H1 (cell line): ENCODE results near the gene CLEC10A. TPM values are rescaled to one million over a fixed set of nuclear protein-coding genes. Genes with fewer than 3 reads are reported as not detected.

ENCODE experiments used
- CTCF ChIA-PET: fragments of 300-600 bp; sonication (Branson Sonifier 250); formaldehyde crosslinking; loops from one replicate; lab custom pipeline; 2021; ENCODE audit not compliant: partially characterized antibody; lab: Charles Lee
- POLR2A ChIA-PET: fragments of 300-600 bp; sonication (Branson Sonifier 250); formaldehyde crosslinking; loops from one replicate; lab custom pipeline; 2021; ENCODE audit warnings: inconsistent platforms; ENCODE audit not compliant: partially characterized antibody; lab: Charles Lee
- DNase-seq, 2 experiments: peaks; one replicate each; pipeline versions ENCODE4 v3.0.0 to v3.0.0-alpha.2; 2010 to 2022; ENCODE audit warnings: low spot score in 2 of 2, low read depth in 1 of 2, mixed read lengths in 1 of 2
- FAIRE-seq: peaks from 2 replicates; lab custom pipeline; 2011; peaks lifted over from hg19 to GRCh38; lab: Jason Lieb, UNC
- H2AFZ ChIP-seq: 2 replicates; pipeline ENCODE4 v1.8.1; 2012; ENCODE audit warnings: low read length, inconsistent platforms
- H2AK5ac ChIP-seq: 2 replicates; pipeline ENCODE4 v1.6.1; 2013; ENCODE audit warnings: low read depth, low read length
- H2BK120ac ChIP-seq: replicated peaks from 2 replicates; pipeline ENCODE3; 2013; ENCODE audit warnings: low read depth, low read length, inconsistent platforms
- H2BK12ac ChIP-seq: 2 replicates; pipeline ENCODE4 v1.6.1; 2013; ENCODE audit warnings: low read depth, low read length
- H2BK15ac ChIP-seq: 2 replicates; pipeline ENCODE4 v1.6.1; 2013; ENCODE audit warnings: low read length
- H2BK20ac ChIP-seq: 2 replicates; pipeline ENCODE4 v1.6.1; 2013; ENCODE audit warnings: low read length
- H2BK5ac ChIP-seq: 2 replicates; pipeline ENCODE4 v1.6.1; 2013; ENCODE audit warnings: low read depth, low read length
- H3K14ac ChIP-seq: 2 replicates; pipeline ENCODE4 v1.6.1; 2013; ENCODE audit warnings: inconsistent platforms; ENCODE audit not compliant: insufficient read length
- H3K18ac ChIP-seq: 2 replicates; pipeline ENCODE4 v1.6.1; 2013; ENCODE audit warnings: low read length; ENCODE audit errors: extremely low read depth
- H3K23ac ChIP-seq: 2 replicates; pipeline ENCODE4 v1.6.1; 2013; ENCODE audit warnings: inconsistent platforms; ENCODE audit not compliant: insufficient read length
- H3K23me2 ChIP-seq: 2 replicates; pipeline ENCODE4 v1.6.1; 2013; ENCODE audit warnings: low read depth, low read length
- H3K27ac ChIP-seq: 2 replicates; pipeline ENCODE4 v1.6.1; 2011; ENCODE audit warnings: low read depth, low read length, inconsistent platforms
- H3K27me3 ChIP-seq, 4 experiments: replicated peaks in 1 of 4; 1 replicate in 1 of 4; 2 replicates in 3 of 4; pipeline versions ENCODE4 v1.6.1 to v1.8.1; 2011 to 2013; ENCODE audit warnings: low read length in 3 of 4, mild to moderate bottlenecking in 3 of 4, inconsistent platforms in 2 of 4, mixed read lengths in 2 of 4, moderate library complexity in 1 of 4; ENCODE audit not compliant: control insufficient read depth in 3 of 4, insufficient read depth in 3 of 4; ENCODE audit errors: extremely low read depth in 1 of 4
- H3K36me3 ChIP-seq, 4 experiments: 2 replicates each; pipeline versions ENCODE4 v1.6.1 to v1.8.1; 2011 to 2013; ENCODE audit warnings: mild to moderate bottlenecking in 4 of 4, low read length in 3 of 4, moderate library complexity in 2 of 4, control low read depth in 1 of 4, inconsistent platforms in 1 of 4; ENCODE audit not compliant: insufficient read depth in 4 of 4, control insufficient read depth in 2 of 4
- H3K4ac ChIP-seq: replicated peaks from 2 replicates; pipeline ENCODE3; 2013; ENCODE audit warnings: low read length, low read depth, mixed read lengths, inconsistent platforms; ENCODE audit not compliant: insufficient read length
- H3K4me1 ChIP-seq, 4 experiments: replicated peaks in 1 of 4; 1 replicate in 1 of 4; 2 replicates in 3 of 4; pipeline versions ENCODE4 v1.6.1 to v1.8.1; 2011 to 2013; ENCODE audit warnings: low read length in 3 of 4, inconsistent platforms in 2 of 4, mixed read lengths in 1 of 4; ENCODE audit not compliant: insufficient read depth in 4 of 4, control insufficient read depth in 3 of 4
- H3K4me2 ChIP-seq, 2 experiments: 2 replicates each; pipeline versions ENCODE4 v1.6.1 to v1.8.1; 2011 to 2013; ENCODE audit warnings: low read depth in 2 of 2, low read length in 2 of 2, control low read depth in 1 of 2, inconsistent platforms in 1 of 2, mild to moderate bottlenecking in 1 of 2; ENCODE audit not compliant: insufficient read depth in 1 of 2
- H3K4me3 ChIP-seq, 4 experiments: fragments of 200-600, 300-600 bp in 1 of 4; sonication (generic), shearing (Covaris generic), sonication (Bioruptor Twin) in 1 of 4; 2 replicates each; pipeline versions ENCODE4 v1.5.1 to v1.8.1; 2011 to 2016; ENCODE audit warnings: low read length in 4 of 4, low read depth in 3 of 4, control low read depth in 2 of 4, inconsistent platforms in 2 of 4, mild to moderate bottlenecking in 2 of 4, mixed read lengths in 1 of 4, moderate library complexity in 1 of 4; ENCODE audit not compliant: insufficient read depth in 2 of 4; ENCODE audit errors: extremely low read depth in 1 of 4
- H3K56ac ChIP-seq: replicated peaks from 2 replicates; pipeline ENCODE3; 2013; ENCODE audit warnings: low read depth, mild to moderate bottlenecking, mixed read lengths, low read length, inconsistent platforms; ENCODE audit not compliant: insufficient read length
- H3K79me1 ChIP-seq: 2 replicates; pipeline ENCODE4 v1.6.1; 2013; ENCODE audit warnings: low read depth, low read length, control low read depth
- H3K79me2 ChIP-seq, 2 experiments: 2 replicates each; pipeline versions ENCODE4 v1.6.1 to v1.8.1; 2012 to 2013; ENCODE audit warnings: low read length in 2 of 2, mild to moderate bottlenecking in 2 of 2, inconsistent platforms in 1 of 2; ENCODE audit not compliant: insufficient read depth in 2 of 2, control insufficient read depth in 1 of 2
- H3K9ac ChIP-seq, 4 experiments: replicated peaks in 1 of 4; 1 replicate in 1 of 4; 2 replicates in 3 of 4; pipeline versions ENCODE4 v1.6.1 to v1.8.1; 2011 to 2013; ENCODE audit warnings: low read depth in 3 of 4, low read length in 3 of 4, control low read depth in 2 of 4, mild to moderate bottlenecking in 2 of 4, moderate library complexity in 2 of 4, inconsistent platforms in 1 of 4; ENCODE audit errors: extremely low read depth in 1 of 4
- H3K9me3 ChIP-seq, 2 experiments: 2 replicates each; pipeline versions ENCODE4 v1.6.1 to v1.8.1; 2012 to 2013; ENCODE audit warnings: mild to moderate bottlenecking in 2 of 2, moderate library complexity in 2 of 2, control low read depth in 1 of 2, inconsistent platforms in 1 of 2, low read depth in 1 of 2, low read length in 1 of 2, mixed read lengths in 1 of 2; ENCODE audit not compliant: insufficient read depth in 2 of 2
- H4K20me1 ChIP-seq, 2 experiments: replicated peaks in 1 of 2; 2 replicates each; pipeline versions ENCODE3 to v1.8.1; 2011 to 2013; ENCODE audit warnings: inconsistent platforms in 2 of 2, low read length in 2 of 2, mild to moderate bottlenecking in 1 of 2; ENCODE audit not compliant: insufficient read depth in 2 of 2, control insufficient read depth in 1 of 2
- H4K5ac ChIP-seq: 2 replicates; pipeline ENCODE4 v1.6.1; 2013; ENCODE audit warnings: low read length, low read depth, mixed read lengths, inconsistent platforms; ENCODE audit not compliant: insufficient read length
- H4K8ac ChIP-seq: 2 replicates; pipeline ENCODE4 v1.8.0; 2013; ENCODE audit warnings: mild to moderate bottlenecking, moderate library complexity, low read length, inconsistent platforms; ENCODE audit not compliant: insufficient read depth; ENCODE audit errors: extremely low read depth
- H4K91ac ChIP-seq: replicated peaks from 2 replicates; pipeline ENCODE3; 2013; ENCODE audit warnings: low read length, mixed read lengths, inconsistent platforms; ENCODE audit not compliant: insufficient read length
- KDM5A ChIP-seq: fragments of 200-600 bp; IDR thresholded peaks from 2 replicates; pipeline ENCODE4 v1.7.1; 2012; ENCODE audit warnings: mild to moderate bottlenecking, low read length, inconsistent platforms, mixed read lengths
- SP4 ChIP-seq: IDR thresholded peaks from 2 replicates; pipeline ENCODE4 v1.6.1; 2012; ENCODE audit warnings: low read length, inconsistent platforms
- WGBS, 2 experiments: shearing (Covaris generic) in 1 of 2; methylation state at CpG; one replicate each; pipeline versions ENCODE4 v1.1.6 to v1.1.7; 2013 to 2015; ENCODE audit warnings: low lambda C conversion rate in 2 of 2, mixed read lengths in 2 of 2, inconsistent platforms in 1 of 2, low coverage in 1 of 2, missing lambda C conversion rate in 1 of 2; ENCODE audit not compliant: insufficient replicate concordance in 2 of 2, insufficient coverage in 1 of 2, insufficient read length in 1 of 2; ENCODE audit errors: extremely low coverage in 1 of 2, missing lambda C conversion rate in 1 of 2; 5-methylcytosine and 5-hydroxymethylcytosine counted together
- polyA plus RNA-seq, 7 experiments: library from polyadenylated mRNA; depleted of rRNA in 3 of 7; stranded (reverse) in 5 of 7; unstranded in 2 of 7; fragments of >200 nt in 5 of 7; fragments of 200-250 nt in 2 of 7; gene quantifications; 1 replicate in 5 of 7; 2 replicates in 1 of 7; 4 replicates in 1 of 7; pipeline versions ENCODE4 v1.2.1 to v1.2.3, GENCODE V29; 2011 to 2013; ENCODE audit warnings: missing spikeins in 2 of 7, mixed read lengths in 2 of 7
- total RNA-seq: library from RNA; stranded (reverse); fragmentation: NEBNext Ultra II Directional; extraction: Animal tissue kit (Norgen Biotek cat#: 25700); gene quantifications from 2 replicates; pipeline ENCODE4 v1.2.1, GENCODE V29; 2021

CLEC10A gene
- total and polyA plus RNA-seq, 2 of the 8 experiments (the other 6 are each of a cell fraction or from before 2014, with no cell fraction given), result not detected

DNA sequence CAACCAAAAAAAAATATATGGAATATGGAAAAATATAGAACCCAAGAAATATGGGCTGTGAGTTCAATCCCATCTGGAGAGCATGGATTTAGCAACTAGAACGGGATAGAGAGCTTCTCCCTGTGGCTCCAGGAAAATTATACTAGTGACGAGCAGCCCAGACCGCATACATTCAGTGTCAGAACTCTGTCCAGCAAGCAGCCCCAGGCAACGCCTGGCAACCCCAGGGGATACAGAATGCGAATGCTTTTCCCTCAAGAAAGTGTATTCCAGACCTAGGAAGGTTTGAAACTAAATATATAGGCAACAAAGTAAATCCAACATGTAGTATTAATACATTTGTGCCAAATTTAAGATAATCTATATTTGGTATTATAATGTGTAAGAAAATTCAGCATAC, 48.1 kb upstream of the CLEC10A start:
- H3K9me3 ChIP-seq, result no peaks in the 10 kb centered on the region
- H3K27ac ChIP-seq, result no peak overlapping the region
- no peak overlapping the region for H2BK15ac ChIP-seq
- POLR2A ChIA-PET, result no interaction called here
- no peak overlapping the region for H3K56ac ChIP-seq
- H3K79me2 ChIP-seq, result no peaks in the 10 kb centered on the region
- no peaks in the 10 kb centered on the region for H4K20me1 ChIP-seq
- H3K14ac ChIP-seq, result no peak overlapping the region
- no peak overlapping the region for H3K4me3 ChIP-seq
- H4K5ac ChIP-seq, result no peak overlapping the region
- no peaks in the 10 kb centered on the region for H3K36me3 ChIP-seq
- FAIRE-seq (no peak), DNase-seq (no peak)
- no peak overlapping the region for H4K91ac ChIP-seq
- no peaks in the 10 kb centered on the region for H3K79me1 ChIP-seq
- no peak overlapping the region for H2BK120ac ChIP-seq
- no peak overlapping the region for H2BK12ac ChIP-seq
- H3K23ac ChIP-seq, result no peak overlapping the region
- H3K18ac ChIP-seq, result no peak overlapping the region
- H2AK5ac ChIP-seq, result no peak overlapping the region
- no peaks in the 10 kb centered on the region for H3K27me3 ChIP-seq
- H2BK5ac ChIP-seq, result no peak overlapping the region
- no peak overlapping the region for H2AFZ ChIP-seq
- no peak overlapping the region for H3K9ac ChIP-seq
- no peak overlapping the region for H3K4ac ChIP-seq
- H4K8ac ChIP-seq, result no peak overlapping the region
- no peak overlapping the region for H3K4me2 ChIP-seq
- H3K4me1 ChIP-seq, result peaks cover 10 to 21% (median 14%) of the 10 kb centered on the region in 4 experiments
- no peaks in the 10 kb centered on the region for H3K23me2 ChIP-seq
- CTCF ChIA-PET, result interaction anchor here (9.2 kb wide), 1 partner anchor 7 kb away, joined by 48 read pairs; no protein-coding TSS in a partner anchor
- 76% methylated on average over 5 of the region's 5 CpGs; no CpG with 5 or more reads in 1 of the 2 experiments for WGBS, 2 experiments
- no peak overlapping the region for H2BK20ac ChIP-seq
- no peak for TF ChIP-seq KDM5A
- no peak for TF ChIP-seq SP4
